ENCODE measurements around the gene PSAP. TPM values are rescaled to one million over a fixed set of nuclear protein-coding genes. Genes with fewer than 3 reads are reported as not detected.
"Not testable (repeated sequence)": the region's sequence is repeated elsewhere in the genome, so short reads cannot be mapped to it uniquely, and the experiment has no call there.

The PSAP gene
- total and polyA plus RNA-seq, 11 donors, result 454 to 2,171 (median 1,616) TPM

- no peak for TF ChIP-seq POLR2A (IDR thresholded peaks at IDR 0.05)
- TF ChIP-seq, protein P1, sequence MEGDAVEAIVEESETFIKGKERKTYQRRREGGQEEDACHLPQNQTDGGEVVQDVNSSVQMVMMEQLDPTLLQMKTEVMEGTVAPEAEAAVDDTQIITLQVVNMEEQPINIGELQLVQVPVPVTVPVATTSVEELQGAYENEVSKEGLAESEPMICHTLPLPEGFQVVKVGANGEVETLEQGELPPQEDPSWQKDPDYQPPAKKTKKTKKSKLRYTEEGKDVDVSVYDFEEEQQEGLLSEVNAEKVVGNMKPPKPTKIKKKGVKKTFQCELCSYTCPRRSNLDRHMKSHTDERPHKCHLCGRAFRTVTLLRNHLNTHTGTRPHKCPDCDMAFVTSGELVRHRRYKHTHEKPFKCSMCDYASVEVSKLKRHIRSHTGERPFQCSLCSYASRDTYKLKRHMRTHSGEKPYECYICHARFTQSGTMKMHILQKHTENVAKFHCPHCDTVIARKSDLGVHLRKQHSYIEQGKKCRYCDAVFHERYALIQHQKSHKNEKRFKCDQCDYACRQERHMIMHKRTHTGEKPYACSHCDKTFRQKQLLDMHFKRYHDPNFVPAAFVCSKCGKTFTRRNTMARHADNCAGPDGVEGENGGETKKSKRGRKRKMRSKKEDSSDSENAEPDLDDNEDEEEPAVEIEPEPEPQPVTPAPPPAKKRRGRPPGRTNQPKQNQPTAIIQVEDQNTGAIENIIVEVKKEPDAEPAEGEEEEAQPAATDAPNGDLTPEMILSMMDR (IDR thresholded peaks at IDR 0.05), result no peak
- H3K36me3 ChIP-seq, result no peaks in the 10 kb centered on the region
- H3K4me1 ChIP-seq, result peaks cover 0 to 42% (median 31%) of the 10 kb centered on the region in 12 donors
- ATAC-seq (peak in 1 of 4 donors; percentile 6), DNase-seq (peak; percentile 53 to 83 (median 59))
- H3K4me3 ChIP-seq, result no peak overlapping the region
- intact Hi-C loops (cut with DNase I), result no loop called here
- WGBS, 4 donors, result 85 to 92% (median 87%) methylated on average over 10 to 11 of the region's 11 CpGs
- peak overlapping the region in 2 of 12 donors; percentile 97 to 98 for H3K27ac ChIP-seq
- no peaks in the 10 kb centered on the region for H3K27me3 ChIP-seq
- no peaks in the 10 kb centered on the region for H3K9me3 ChIP-seq
Observed at GRCh38 chr10:71852355-71852937, 1.4 kb upstream of the PSAP start.

GRCh38 chr10:71851465-71852095, 529 bp upstream of the PSAP start:
- DNase-seq, H3K36me3 ChIP-seq, H3K27me3 ChIP-seq, H3K9me3 ChIP-seq: not testable (repeated sequence)
- H3K4me3 ChIP-seq, result peak overlapping the region in 11 of 12 donors; percentile 78 to 99 (median 90)
- peak overlapping the region; percentile 87 to 99 (median 98) for H3K27ac ChIP-seq
- intact Hi-C loops (cut with DNase I), result loop anchor here in 1 of 10 donors (1.0 kb wide), 1 partner anchor 9 kb away; no protein-coding TSS in a partner anchor
- ATAC-seq, result peak in 2 of 4 donors; percentile 1 to 4
- 50 to 57% (median 56%) methylated on average over 20 of the region's 20 CpGs for WGBS, 4 donors
- peaks cover under 1 to 51% (median 36%) of the 10 kb centered on the region in 12 donors for H3K4me1 ChIP-seq

- H3K4me3 ChIP-seq, result peak overlapping the region; percentile 78 to 99 (median 91)
- no peaks in the 10 kb centered on the region for H3K36me3 ChIP-seq
- peak overlapping the region; percentile 87 to 99 (median 98) for H3K27ac ChIP-seq
- DNase-seq (no peak), ATAC-seq (no peak)
- WGBS, 4 donors, result 3 to 7% (median 4%) methylated on average over 13 of the region's 13 CpGs
- no peak for TF ChIP-seq POLR2A (IDR thresholded peaks at IDR 0.05)
- TF ChIP-seq, protein P1 (IDR thresholded peaks at IDR 0.05), result no peak
- peaks cover 4 to 65% (median 47%) of the 10 kb centered on the region in 12 donors for H3K4me1 ChIP-seq
- no peaks in the 10 kb centered on the region for H3K9me3 ChIP-seq
- intact Hi-C loops (cut with DNase I), result no loop called here
- H3K27me3 ChIP-seq, result no peaks in the 10 kb centered on the region
Observed at GRCh38 chr10:71850021-71850742, 869 bp downstream of the PSAP start.

- Histone ChIP-seq H3K4me3 (peak overlapping the region in 9 of 12 donors; percentile 80 to 95 (median 90)), H3K27ac (peak overlapping the region in 5 of 12 donors; percentile 11 to 98 (median 95)), H3K36me3 (peaks cover 0 to 2% (median 0%) of the 10 kb centered on the region in 9 donors), H3K27me3 (no peaks in the 10 kb centered on the region), H3K4me1 (peaks cover 4 to 72% (median 48%) of the 10 kb centered on the region in 12 donors), H3K9me3 (no peaks in the 10 kb centered on the region)
- ATAC-seq (no peak), DNase-seq (no peak)
- intact Hi-C loops (cut with DNase I), result no loop called here
- 89 to 96% (median 93%) methylated on average over 17 of the region's 17 CpGs for WGBS, 4 donors
- no peak for TF ChIP-seq POLR2A (IDR thresholded peaks at IDR 0.05)
- TF ChIP-seq, protein P1 (IDR thresholded peaks at IDR 0.05), result no peak
Observed at GRCh38 chr10:71849461-71849908, 1.6 kb downstream of the PSAP start.
